ENCODE data around the gene CFTR.

DNA sequence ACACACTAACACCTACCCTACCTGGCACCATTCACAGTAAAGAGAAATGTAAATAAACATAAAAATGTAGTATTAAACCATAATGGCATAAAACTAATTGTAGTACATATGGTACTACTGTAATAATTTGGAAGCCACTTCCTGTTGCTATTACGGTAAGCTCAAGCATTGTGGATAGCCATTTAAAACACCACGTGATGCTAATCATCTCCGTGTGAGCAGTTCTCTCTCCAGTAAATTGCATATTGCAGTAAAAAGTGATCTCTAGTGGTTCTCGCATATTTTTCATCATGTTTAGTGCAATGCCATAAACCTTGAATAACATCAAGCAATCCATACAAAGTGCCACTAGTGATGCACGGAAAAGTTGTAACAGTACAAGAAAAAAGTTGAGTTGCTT lies 75.4 kb downstream of the CFTR start:
- TF ChIP-seq, protein P1, sequence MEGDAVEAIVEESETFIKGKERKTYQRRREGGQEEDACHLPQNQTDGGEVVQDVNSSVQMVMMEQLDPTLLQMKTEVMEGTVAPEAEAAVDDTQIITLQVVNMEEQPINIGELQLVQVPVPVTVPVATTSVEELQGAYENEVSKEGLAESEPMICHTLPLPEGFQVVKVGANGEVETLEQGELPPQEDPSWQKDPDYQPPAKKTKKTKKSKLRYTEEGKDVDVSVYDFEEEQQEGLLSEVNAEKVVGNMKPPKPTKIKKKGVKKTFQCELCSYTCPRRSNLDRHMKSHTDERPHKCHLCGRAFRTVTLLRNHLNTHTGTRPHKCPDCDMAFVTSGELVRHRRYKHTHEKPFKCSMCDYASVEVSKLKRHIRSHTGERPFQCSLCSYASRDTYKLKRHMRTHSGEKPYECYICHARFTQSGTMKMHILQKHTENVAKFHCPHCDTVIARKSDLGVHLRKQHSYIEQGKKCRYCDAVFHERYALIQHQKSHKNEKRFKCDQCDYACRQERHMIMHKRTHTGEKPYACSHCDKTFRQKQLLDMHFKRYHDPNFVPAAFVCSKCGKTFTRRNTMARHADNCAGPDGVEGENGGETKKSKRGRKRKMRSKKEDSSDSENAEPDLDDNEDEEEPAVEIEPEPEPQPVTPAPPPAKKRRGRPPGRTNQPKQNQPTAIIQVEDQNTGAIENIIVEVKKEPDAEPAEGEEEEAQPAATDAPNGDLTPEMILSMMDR (IDR thresholded peaks at IDR 0.05; ENCODE audit: borderline replicate concordance, extremely low read depth, low read length, poor library complexity, severe bottlenecking), result no peak
- no peak for TF ChIP-seq EZH2 (IDR thresholded peaks at IDR 0.05; ENCODE audit: borderline replicate concordance, low read depth, low read length, severe bottlenecking)

All from DND-41 (cell line).